NCI-H1694 (cell line): ENCODE results near the gene RASL10B.

Experiments used
- DNase-seq: peaks from one replicate; lab custom pipeline; 2025; lab: John Stamatoyannopoulos, UW

RASL10B gene

GRCh38 chr17:35717475-35717874, 14.0 kb upstream of the RASL10B start:
- no peak for DNase-seq

- DNase-seq: no peak
Observed at GRCh38 chr17:35723735-35724134, 7.7 kb upstream of the RASL10B start.

GRCh38 chr17:35725058-35725457, 6.4 kb upstream of the RASL10B start:
- DNase-seq: no peak

- DNase-seq: no peak
Observed at GRCh38 chr17:35725802-35726126, 5.7 kb upstream of the RASL10B start.

- DNase-seq: no peak
Observed at GRCh38 chr17:35726127-35726952, 5.1 kb upstream of the RASL10B start.

- DNase-seq: no peak
Observed at GRCh38 chr17:35726953-35727460, 4.4 kb upstream of the RASL10B start.

- no peak for DNase-seq
Observed at GRCh38 chr17:35727635-35728034, 3.8 kb upstream of the RASL10B start.

- DNase-seq: no peak
Observed at GRCh38 chr17:35728551-35728950, 2.9 kb upstream of the RASL10B start.

GRCh38 chr17:35729405-35729833, 2.0 kb upstream of the RASL10B start:
- DNase-seq: no peak

- no peak for DNase-seq
Observed at GRCh38 chr17:35730400-35731005, 936 bp upstream of the RASL10B start.

- DNase-seq: no peak
Observed at GRCh38 chr17:35731917-35732805, 722 bp downstream of the RASL10B start.

- DNase-seq: no peak
Observed at GRCh38 chr17:35732806-35733136, 1.3 kb downstream of the RASL10B start.

GRCh38 chr17:35733366-35733765, 1.9 kb downstream of the RASL10B start:
- no peak for DNase-seq

- no peak for DNase-seq
Observed at GRCh38 chr17:35734396-35734795, 3.0 kb downstream of the RASL10B start.

- no peak for DNase-seq
Observed at GRCh38 chr17:35735036-35735805, 3.8 kb downstream of the RASL10B start.

GRCh38 chr17:35736236-35736635, 4.8 kb downstream of the RASL10B start:
- no peak for DNase-seq

GRCh38 chr17:35738519-35739133, 7.2 kb downstream of the RASL10B start:
- no peak for DNase-seq

GRCh38 chr17:35740216-35740615, 8.8 kb downstream of the RASL10B start:
- no peak for DNase-seq

- DNase-seq: no peak
Observed at GRCh38 chr17:35740997-35741931, 9.8 kb downstream of the RASL10B start.

- DNase-seq: no peak
Observed at GRCh38 chr17:35742496-35742895, 11.1 kb downstream of the RASL10B start.
